CD14-positive monocyte (primary cell): Measurements from ENCODE around the gene PRKCA. TPM values are rescaled to one million over a fixed set of nuclear protein-coding genes. Genes with fewer than 3 reads are reported as not detected.

Experiments
- DNase-seq, 3 donors: peaks; one replicate each; pipeline ENCODE4 v3.0.0-alpha.2; 2011 to 2022
- H2AFZ ChIP-seq: 2 replicates; pipeline ENCODE4 v1.6.0; 2012; ENCODE audit warnings: mild to moderate bottlenecking, low read depth, low read length, inconsistent platforms; ENCODE audit not compliant: insufficient read depth, poor library complexity, severe bottlenecking
- H3K27ac ChIP-seq, 2 donors: 1 replicate in 1 of 2; 2 replicates in 1 of 2; pipeline ENCODE4 v1.5.1; 2012 to 2013; ENCODE audit warnings: low read length in 2 of 2, control low read depth in 1 of 2, inconsistent platforms in 1 of 2, low read depth in 1 of 2, mild to moderate bottlenecking in 1 of 2
- H3K27me3 ChIP-seq, 2 donors: one replicate each; pipeline versions ENCODE4 v1.6.0 to v1.6.1; 2011 to 2013; ENCODE audit warnings: low read length in 2 of 2; ENCODE audit not compliant: control insufficient read depth in 2 of 2, insufficient read depth in 2 of 2
- H3K36me3 ChIP-seq, 2 donors: replicated peaks in 1 of 2; 1 replicate in 1 of 2; 2 replicates in 1 of 2; pipeline versions ENCODE4 v1.5.1 to v1.6.1; 2012 to 2013; ENCODE audit warnings: low read length in 2 of 2, control low read depth in 1 of 2, inconsistent platforms in 1 of 2, mild to moderate bottlenecking in 1 of 2; ENCODE audit not compliant: insufficient read depth in 2 of 2, control insufficient read depth in 1 of 2
- H3K4me1 ChIP-seq, 2 donors: 1 replicate in 1 of 2; 2 replicates in 1 of 2; pipeline versions ENCODE4 v1.5.1 to v1.6.1; 2012 to 2013; ENCODE audit warnings: low read length in 2 of 2, control low read depth in 1 of 2, inconsistent platforms in 1 of 2, mild to moderate bottlenecking in 1 of 2, moderate library complexity in 1 of 2; ENCODE audit not compliant: insufficient read depth in 2 of 2, control insufficient read depth in 1 of 2
- H3K4me2 ChIP-seq: replicated peaks from 2 replicates; pipeline ENCODE3; 2012; ENCODE audit warnings: low read length, moderate library complexity, mild to moderate bottlenecking; ENCODE audit not compliant: poor library complexity, severe bottlenecking; ENCODE audit errors: extremely low read depth
- H3K4me3 ChIP-seq, 3 experiments: fragments of 200-600 bp in 1 of 3; sonication (generic) in 1 of 3; replicated peaks in 1 of 3; 1 replicate in 2 of 3; 2 replicates in 1 of 3; pipeline ENCODE4 v1.5.1; 2011 to 2013; ENCODE audit warnings: low read length in 3 of 3, mild to moderate bottlenecking in 3 of 3, control low read depth in 2 of 3, low read depth in 2 of 3, inconsistent platforms in 1 of 3, moderate library complexity in 1 of 3
- H3K79me2 ChIP-seq: 2 replicates; pipeline ENCODE4 v1.6.0; 2012; ENCODE audit warnings: mild to moderate bottlenecking, control low read depth, inconsistent platforms, low read length, moderate library complexity; ENCODE audit not compliant: insufficient read depth
- H3K9ac ChIP-seq: 2 replicates; pipeline ENCODE4 v1.6.0; 2017; ENCODE audit warnings: low read length, mild to moderate bottlenecking; ENCODE audit not compliant: insufficient read depth, poor library complexity, severe bottlenecking
- H3K9me3 ChIP-seq, 2 donors: replicated peaks in 1 of 2; 1 replicate in 1 of 2; 2 replicates in 1 of 2; pipeline versions ENCODE4 v1.5.1 to v1.6.1; 2012 to 2013; ENCODE audit warnings: low read length in 2 of 2, control low read depth in 1 of 2; ENCODE audit not compliant: control insufficient read depth in 1 of 2, insufficient read depth in 1 of 2
- H4K20me1 ChIP-seq: 2 replicates; pipeline ENCODE4 v1.6.0; 2012; ENCODE audit warnings: mild to moderate bottlenecking, low read length, control low read depth, moderate library complexity; ENCODE audit not compliant: insufficient read depth
- H3K27ac Mint-ChIP-seq, 7 donors: one replicate each; pipeline ENCODE4 v1.8.0; 2020; ENCODE audit warnings: mild to moderate bottlenecking in 7 of 7, mixed read lengths in 7 of 7, moderate library complexity in 6 of 7, inconsistent platforms in 2 of 7
- H3K27me3 Mint-ChIP-seq, 3 donors: one replicate each; pipeline ENCODE4 v1.8.0; 2021 to 2022; ENCODE audit warnings: low read depth in 3 of 3, mild to moderate bottlenecking in 3 of 3, mixed read lengths in 3 of 3, moderate library complexity in 3 of 3, inconsistent platforms in 1 of 3
- H3K36me3 Mint-ChIP-seq, 2 donors: one replicate each; pipeline ENCODE4 v1.8.0; 2020; ENCODE audit warnings: mixed read lengths in 2 of 2, inconsistent platforms in 1 of 2, mild to moderate bottlenecking in 1 of 2
- H3K4me1 Mint-ChIP-seq: one replicate; pipeline ENCODE4 v1.8.0; 2020; ENCODE audit warnings: mild to moderate bottlenecking, mixed read lengths
- H3K4me3 Mint-ChIP-seq, 2 donors: one replicate each; pipeline ENCODE4 v1.8.0; 2020; ENCODE audit warnings: mild to moderate bottlenecking in 2 of 2, mixed read lengths in 2 of 2, moderate library complexity in 1 of 2
- H3K9me3 Mint-ChIP-seq, 7 donors: one replicate each; pipeline ENCODE4 v1.8.0; 2020 to 2022; ENCODE audit warnings: mixed read lengths in 7 of 7, mild to moderate bottlenecking in 6 of 7, moderate library complexity in 6 of 7, inconsistent platforms in 2 of 7
- CTCF ChIP-seq: fragments of 200-600 bp; IDR thresholded peaks from one replicate; pipeline ENCODE4 v1.8.0; 2022; ENCODE audit warnings: antibody characterized with exemption, mild to moderate bottlenecking
- WGBS: methylation state at CpG from one replicate; pipeline ENCODE4 v1.1.5; 2013; ENCODE audit warnings: missing lambda C conversion rate; ENCODE audit not compliant: insufficient coverage; 5-methylcytosine and 5-hydroxymethylcytosine counted together
- intact Hi-C, 2 donors: fragments of 100-400 bp; cut with micrococcal nuclease; formaldehyde crosslinking; loops; one replicate each; pipeline versions ENCODE4 v1.15.0 to v1.15.1; 2023
- polyA plus RNA-seq, 3 donors: library from polyadenylated mRNA; depleted of rRNA in 1 of 3; unstranded in 2 of 3; stranded (reverse) in 1 of 3; fragments of 300-500 nt in 2 of 3; fragments of >200 nt in 1 of 3; fragmentation: Illumina TruSeq in 2 of 3; gene quantifications; 1 replicate in 2 of 3; 2 replicates in 1 of 3; pipeline ENCODE4 v1.2.3, GENCODE V29; 2012 to 2021

PRKCA gene
- polyA plus RNA-seq, 3 donors, result 0.22 to 7.1 (median 0.30) TPM

GRCh38 chr17:66809408-66809807 lies 507.0 kb downstream of the PRKCA start:
- no peaks in the 10 kb centered on the region for H4K20me1 ChIP-seq

GRCh38 chr17:66810951-66811682 lies 508.7 kb downstream of the PRKCA start:
- no peaks in the 10 kb centered on the region for H4K20me1 ChIP-seq
- 88% methylated on average over 5 of the region's 12 CpGs for WGBS
- Mint-ChIP-seq H3K9me3 (peaks cover 0 to 8% (median 0%) of the 10 kb centered on the region in 7 donors), H3K36me3 (peaks cover 2 to 10% of the 10 kb centered on the region in 2 donors), H3K4me3 (no peak overlapping the region), H3K4me1 (peaks cover 3% of the 10 kb centered on the region), H3K27me3 (peaks cover 4 to 14% (median 6%) of the 10 kb centered on the region in 3 donors), H3K27ac (no peak overlapping the region)
- no peak overlapping the region for H2AFZ ChIP-seq
- no peaks in the 10 kb centered on the region for H3K27me3 ChIP-seq
- H3K4me1 ChIP-seq, result no peaks in the 10 kb centered on the region
- no peak overlapping the region for H3K4me2 ChIP-seq
- DNase-seq, result no peak
- no peaks in the 10 kb centered on the region for H3K36me3 ChIP-seq
- H3K9me3 ChIP-seq, result no peaks in the 10 kb centered on the region
- no peak overlapping the region for H3K4me3 ChIP-seq
- H3K9ac ChIP-seq, result no peak overlapping the region
- no peak for TF ChIP-seq CTCF
- no peak overlapping the region for H3K27ac ChIP-seq
- intact Hi-C loops, result no loop called here
- no peaks in the 10 kb centered on the region for H3K79me2 ChIP-seq

More at GRCh38 chr17:66809408-66809807, 507.0 kb downstream of the PRKCA start:
- H3K79me2 ChIP-seq, result no peaks in the 10 kb centered on the region
- Mint-ChIP-seq H3K36me3 (peaks cover 8 to 23% of the 10 kb centered on the region in 2 donors), H3K4me1 (peaks cover 5% of the 10 kb centered on the region), H3K9me3 (peaks cover 0 to 6% (median 0%) of the 10 kb centered on the region in 7 donors), H3K27me3 (peaks cover 4 to 14% (median 6%) of the 10 kb centered on the region in 3 donors), H3K27ac (no peak overlapping the region), H3K4me3 (no peak overlapping the region)
- no peaks in the 10 kb centered on the region for H3K9me3 ChIP-seq
- no peak for DNase-seq
- TF ChIP-seq CTCF, result no peak
- H3K4me2 ChIP-seq, result no peak overlapping the region
- WGBS, result no CpG with 5 or more reads among the region's 5 CpGs
- H3K4me1 ChIP-seq, result no peaks in the 10 kb centered on the region
- no peaks in the 10 kb centered on the region for H3K27me3 ChIP-seq
- H3K9ac ChIP-seq, result no peak overlapping the region
- H3K36me3 ChIP-seq, result peaks cover 0 to 4% of the 10 kb centered on the region in 2 donors
- no peak overlapping the region for H3K27ac ChIP-seq
- no peak overlapping the region for H2AFZ ChIP-seq
- intact Hi-C loops, result no loop called here
- no peak overlapping the region for H3K4me3 ChIP-seq
